ENCODE data around the gene IGFL2.
"Not testable (repeated sequence)": the region's sequence is repeated elsewhere in the genome, so short reads cannot be mapped to it uniquely, and the experiment has no call there.

IGFL2 gene

DNA sequence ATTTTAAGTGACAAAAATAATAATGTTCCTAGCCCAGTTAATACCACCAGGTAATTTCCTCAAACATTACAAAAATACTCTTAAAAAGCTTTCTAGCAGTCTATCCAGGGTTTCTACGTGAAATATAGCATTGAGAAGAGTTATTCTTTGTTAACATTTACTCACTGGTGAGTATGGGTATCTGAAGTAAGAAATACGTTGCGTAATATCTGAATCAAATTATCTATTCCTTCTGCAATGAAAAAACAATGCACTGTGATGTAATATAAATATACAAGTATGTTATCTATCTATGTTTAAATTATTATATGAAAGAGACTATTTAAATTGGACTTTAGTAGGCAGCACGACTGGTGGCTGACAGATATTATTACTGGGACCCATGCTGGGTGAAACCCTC, 5.7 kb upstream of the IGFL2 start:
- DNase-seq (ENCODE audit: low spot score): no peak

DNA sequence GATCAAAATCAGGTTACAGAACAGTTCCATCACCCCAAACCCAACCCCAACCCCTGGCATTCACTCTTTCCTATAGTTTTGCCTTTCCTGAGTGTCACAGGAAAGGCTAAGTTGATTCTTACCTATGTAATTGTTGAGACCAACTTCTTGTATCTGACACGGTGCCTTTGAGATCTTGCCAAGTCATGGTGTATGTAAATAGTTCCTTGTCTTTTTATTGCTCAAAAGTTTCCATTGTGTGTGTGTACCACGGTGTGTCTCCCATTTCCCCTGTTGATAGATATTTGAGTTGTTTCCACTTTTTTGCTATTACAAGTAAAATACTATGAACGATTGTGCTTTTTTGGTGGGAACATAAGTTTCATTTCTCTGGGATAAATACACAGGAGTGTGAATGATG, 3.3 kb upstream of the IGFL2 start:
- DNase-seq (ENCODE audit: low spot score): no peak

DNA sequence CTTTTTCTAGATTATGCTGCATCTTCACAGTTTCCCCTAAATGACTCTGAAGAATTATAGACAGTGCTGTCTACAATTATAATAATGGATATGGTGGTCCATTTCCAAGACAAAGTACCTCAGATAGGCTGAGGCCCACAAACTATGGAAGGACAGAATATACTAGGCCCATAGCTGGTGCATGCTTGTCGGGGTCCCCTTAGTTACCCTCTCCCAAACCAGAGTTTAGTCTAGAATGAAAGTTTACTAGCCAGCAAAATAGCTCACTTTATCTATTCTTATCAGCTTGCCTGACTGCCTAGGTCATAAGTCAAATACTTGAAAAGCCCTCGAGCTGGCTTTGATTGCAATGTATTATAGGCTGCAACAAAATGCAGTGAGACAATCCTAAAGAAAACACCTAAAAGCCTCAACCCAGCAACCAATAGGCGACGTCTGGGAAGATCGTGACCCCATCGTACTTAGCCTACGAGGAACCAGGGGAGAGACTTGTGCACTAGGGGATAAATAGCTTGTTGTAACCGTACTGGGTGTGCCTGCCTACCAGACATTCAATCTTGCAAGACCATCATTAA, 785 bp upstream of the IGFL2 start:
- DNase-seq (ENCODE audit: low spot score): no peak

DNA sequence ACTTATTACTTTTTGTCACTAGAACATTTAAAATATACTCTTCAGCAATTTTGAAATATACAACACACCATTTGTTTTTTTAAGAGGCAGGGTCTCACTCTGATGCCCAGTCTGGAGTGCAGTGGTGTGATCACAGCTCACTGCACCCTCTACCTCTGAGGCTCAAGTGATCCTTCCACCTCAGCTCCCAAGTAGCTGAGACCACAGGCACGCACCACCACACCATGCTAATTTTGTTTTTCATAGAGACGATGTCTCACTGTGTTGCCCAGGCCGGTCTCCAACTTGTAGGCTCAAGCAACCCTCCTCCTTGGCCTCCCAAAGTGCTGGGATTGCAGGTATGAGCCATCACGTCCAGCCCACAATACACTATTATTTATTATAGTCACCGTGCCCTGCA, 2.6 kb downstream of the IGFL2 start:
- DNase-seq (ENCODE audit: low spot score): no peak

DNA sequence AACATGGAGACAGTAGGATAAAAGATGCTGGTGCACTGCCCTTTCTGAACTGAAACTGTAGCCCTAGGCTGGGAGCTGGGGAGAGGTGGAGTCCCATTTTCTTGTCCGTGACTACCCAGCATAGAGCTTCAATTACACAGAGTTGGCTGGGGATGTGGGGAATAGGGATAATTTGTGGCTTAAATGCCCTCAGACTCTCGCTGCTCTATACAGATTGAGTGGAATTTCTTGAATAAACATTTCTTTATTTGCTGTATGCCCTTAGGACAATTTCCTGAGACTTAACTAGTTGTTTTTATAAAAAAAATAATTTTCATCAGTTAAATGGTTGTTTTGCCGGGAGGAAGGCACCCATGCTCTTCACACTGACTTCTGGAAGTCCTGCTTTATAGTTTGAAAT, 7.2 kb downstream of the IGFL2 start:
- no peak for DNase-seq (ENCODE audit: low spot score)

DNA sequence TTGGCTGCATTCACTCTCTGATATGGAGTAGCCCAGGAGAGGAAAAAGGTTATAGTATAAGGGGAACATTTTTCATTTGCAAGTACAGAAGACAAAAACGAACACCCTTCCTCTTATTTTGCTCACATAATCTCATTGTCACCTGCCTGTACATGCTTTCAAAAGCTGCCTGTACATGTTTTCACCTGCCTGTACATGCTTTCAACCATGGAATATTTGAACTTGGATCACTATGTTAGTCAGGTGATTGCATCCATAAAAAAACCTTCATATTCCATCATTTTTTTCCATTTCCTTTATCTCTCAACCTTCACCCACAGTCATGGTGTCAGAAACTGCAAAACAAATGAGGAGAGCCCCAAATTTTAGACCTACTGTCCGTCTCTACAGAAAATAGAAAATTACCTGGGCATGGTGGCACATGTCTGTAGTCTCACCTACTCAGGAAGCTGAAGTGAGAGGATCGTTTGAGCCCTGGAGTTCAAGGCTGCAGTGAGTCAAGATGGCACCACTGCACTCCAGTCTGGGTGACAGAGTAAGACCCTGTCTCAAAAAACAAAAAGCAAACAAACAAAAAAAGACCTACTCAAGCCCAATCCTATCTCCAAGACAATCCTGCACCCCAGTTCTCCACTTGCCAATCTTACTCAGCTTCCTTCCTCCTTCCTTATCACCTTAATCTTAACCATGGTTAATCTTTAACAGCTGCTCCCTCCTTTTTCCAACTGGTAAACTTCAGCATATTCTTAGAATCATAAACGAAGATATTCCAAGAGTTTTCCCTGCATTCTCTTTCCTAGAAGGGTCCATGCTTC, 11.6 kb downstream of the IGFL2 start:
- no peak for DNase-seq (ENCODE audit: low spot score)

DNA sequence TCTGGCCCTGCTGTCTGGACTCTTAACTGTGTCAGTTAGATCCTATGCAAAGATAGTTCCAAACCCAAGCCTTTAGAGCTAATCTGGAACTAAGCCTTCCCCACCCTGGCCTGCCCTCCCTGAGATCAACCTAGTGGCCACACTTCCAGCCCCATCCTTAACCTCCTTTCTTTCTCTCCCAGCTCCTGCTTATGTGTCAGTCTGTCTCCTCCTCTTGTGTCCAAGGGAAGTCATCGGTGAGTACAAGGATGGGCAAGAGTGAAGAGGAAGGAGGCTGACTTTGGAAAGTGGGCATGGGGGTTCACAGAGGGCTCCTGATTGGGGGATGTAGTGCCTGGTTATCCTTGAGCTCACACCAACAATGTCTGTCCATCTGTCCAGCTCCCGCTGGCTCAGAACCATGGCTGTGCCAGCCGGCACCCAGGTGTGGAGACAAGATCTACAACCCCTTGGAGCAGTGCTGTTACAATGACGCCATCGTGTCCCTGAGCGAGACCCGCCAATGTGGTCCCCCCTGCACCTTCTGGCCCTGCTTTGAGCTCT, 12.3 kb downstream of the IGFL2 start:
- no peak for DNase-seq (ENCODE audit: low spot score)

DNA sequence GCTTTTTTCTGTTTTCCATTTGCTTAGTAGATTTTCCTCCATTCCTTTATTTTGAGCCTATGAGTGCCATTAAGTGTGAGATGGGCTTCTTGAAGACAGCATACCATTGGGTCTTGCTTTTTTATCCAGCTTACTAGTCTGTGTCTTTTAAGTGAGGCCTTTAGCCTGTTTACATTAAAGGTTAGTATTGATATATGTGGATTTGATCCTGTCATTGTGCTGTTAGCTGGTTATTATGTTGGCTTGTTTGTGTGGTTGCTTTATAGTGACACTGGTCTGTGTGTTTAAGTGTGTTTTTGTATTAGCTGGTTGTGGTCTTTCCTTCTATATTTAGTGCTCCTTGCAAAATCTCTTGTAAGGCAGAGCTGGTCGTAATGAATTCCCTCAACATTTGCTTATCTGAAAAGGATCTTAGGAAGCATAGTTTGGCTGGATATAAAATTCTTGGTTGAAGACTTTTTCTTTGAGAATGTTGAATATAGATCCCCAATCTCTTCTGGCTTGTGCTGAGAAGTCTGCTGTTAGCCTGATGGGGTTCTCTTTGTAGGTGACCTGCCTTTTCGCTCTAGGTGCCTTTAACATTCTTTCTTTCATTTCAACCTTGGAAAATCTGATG, 13.7 kb downstream of the IGFL2 start:
- not testable (repeated sequence) for DNase-seq (ENCODE audit: low spot score)

DNA sequence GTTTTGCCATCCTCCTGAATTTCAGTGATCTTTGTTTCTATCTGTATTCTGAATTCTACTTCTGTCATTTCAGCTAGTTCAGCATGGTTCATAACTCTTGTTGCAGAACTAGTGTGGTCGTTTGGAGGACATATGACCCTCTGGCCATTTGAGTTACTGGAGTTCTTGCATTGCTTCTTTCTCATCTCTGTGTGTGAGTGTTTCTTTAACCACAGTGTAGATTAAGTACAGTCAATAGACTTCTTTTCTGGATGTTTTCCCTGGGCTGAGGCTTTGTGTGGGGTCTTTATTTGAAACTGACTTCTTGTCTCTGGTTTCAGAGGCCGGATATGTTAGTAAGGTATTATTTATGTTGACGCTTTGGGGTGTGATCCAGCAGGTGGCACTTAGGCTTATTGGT, 14.7 kb downstream of the IGFL2 start:
- no peak for DNase-seq (ENCODE audit: low spot score)

DNA sequence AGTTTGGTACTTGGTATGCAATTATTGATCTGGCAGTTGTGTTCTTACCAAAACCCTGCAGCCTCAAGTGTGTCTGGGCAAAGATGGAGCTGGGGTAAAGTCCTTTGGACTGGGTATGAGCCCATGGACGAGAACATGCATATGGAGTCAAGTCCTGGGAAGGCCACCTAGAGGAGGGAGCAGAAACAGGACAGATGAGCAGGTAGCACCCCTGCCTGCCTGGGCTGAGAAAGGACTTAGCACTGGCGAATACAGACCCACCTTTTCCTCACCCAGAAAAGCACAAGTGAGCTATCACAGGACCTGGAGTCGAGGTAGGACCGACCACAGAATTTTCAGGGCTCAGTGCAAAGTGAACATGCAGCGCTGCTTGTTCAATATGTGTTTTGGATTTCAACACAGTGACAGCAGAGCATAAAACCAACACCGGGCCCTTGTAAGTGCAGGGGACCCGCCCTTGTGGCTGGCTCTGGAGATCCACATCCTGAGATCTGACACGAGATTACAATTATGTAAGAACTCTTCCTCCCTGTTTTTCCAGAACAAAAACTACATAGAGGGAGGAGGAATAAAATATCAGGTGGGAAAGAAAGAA, 25.9 kb downstream of the IGFL2 start:
- no peak for DNase-seq (ENCODE audit: low spot score)

DNA sequence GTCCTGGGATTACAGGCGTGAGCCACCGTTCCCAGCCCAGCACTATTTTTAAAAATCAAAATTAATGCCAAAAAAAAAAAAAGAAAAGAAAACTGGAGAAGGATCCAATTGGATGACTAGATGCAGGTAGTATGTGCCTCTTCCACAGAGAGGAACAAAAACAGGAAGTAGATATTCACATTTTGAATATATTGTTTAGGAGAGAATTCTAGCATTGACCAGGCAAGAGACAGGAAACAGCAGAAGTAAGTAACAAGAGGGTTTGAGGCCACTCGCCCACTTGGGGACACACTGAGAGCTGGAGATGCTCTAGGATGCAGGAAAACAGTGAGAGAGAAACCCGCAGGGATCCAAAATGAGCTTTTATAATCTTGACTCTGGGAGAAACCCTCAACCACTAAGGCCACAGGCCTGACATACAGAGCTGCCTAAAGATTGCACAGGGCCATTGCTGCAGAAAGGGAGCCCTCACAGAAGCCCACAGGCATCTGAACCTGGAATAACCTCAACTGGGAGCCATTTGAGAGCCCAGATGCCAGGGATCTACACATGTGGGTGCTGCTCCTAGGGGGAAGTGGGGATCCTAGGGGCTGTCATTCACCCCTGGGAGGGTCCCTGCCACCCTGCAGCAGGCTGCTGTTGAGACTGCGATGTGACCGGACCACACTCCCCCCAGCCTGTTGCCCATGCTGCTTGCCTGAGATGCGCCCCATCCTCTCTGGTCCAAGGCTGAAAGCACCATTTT, 28.2 kb downstream of the IGFL2 start:
- DNase-seq (ENCODE audit: low spot score): no peak

DNA sequence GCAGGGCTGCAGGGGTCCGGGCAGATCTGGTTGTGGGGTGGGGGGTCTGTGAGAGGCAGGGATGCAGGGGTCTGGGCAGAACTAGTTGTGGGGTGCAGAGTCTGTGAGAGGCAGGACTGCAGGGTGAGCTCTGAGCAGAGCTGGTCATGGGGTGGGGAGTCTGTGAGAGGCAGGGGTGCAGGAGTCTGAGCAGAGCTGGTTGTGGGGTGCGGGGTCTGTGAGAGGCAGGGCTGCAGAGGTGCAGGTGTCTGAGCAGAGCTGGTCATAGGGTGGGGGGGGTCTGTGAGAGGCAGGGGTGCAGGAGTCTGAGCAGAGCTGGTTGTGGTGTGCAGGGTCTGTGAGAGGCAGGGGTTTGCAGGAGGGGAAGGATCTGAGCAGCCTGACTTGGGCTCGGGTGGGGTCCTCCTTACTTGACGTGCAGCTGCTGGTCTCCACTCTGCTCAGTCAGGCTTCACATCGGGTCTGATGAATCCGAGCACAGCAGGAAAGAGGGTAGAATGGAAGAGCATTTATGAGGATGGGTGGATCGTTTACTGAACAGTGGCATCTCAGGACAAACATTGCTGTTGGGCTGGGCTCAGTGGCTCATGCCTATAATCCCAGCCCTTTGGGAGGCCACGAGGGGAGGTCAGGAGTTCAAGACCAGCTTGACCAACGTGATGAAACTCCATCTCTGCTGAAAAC, 31.2 kb downstream of the IGFL2 start:
- no peak for DNase-seq (ENCODE audit: low spot score)

DNA sequence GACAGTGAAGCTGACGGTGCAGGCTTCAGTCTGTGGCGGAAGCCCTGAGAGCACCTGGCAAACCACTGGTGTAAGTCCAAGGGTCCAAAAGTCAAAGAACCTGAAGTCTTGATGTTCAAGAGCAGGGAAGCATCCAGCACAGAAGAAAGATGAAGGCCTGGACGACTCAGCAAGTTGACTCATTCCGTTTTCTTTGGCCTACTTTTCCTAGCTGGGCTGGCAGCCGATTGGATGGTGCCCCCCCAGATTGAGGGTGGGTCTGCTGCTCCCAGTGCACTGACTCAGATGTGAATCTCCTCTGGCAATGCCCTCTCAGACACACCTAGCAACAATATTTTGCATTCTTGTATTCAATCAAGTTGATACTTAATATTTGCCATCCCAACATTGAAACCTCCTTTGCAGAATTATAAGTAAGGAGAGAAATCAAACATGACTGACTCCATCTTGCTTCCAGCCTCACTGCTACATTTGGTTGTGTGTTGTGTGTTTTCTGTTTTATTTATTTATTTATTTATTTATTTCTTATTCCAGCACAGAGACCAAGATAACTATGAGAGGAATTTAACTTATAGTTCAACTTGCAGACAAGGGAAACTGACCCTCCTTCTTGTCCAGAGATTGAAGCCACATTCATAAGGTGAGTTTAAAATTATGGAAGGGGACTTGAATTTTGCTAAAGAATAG, 32.8 kb downstream of the IGFL2 start:
- DNase-seq (ENCODE audit: low spot score): no peak

DNA sequence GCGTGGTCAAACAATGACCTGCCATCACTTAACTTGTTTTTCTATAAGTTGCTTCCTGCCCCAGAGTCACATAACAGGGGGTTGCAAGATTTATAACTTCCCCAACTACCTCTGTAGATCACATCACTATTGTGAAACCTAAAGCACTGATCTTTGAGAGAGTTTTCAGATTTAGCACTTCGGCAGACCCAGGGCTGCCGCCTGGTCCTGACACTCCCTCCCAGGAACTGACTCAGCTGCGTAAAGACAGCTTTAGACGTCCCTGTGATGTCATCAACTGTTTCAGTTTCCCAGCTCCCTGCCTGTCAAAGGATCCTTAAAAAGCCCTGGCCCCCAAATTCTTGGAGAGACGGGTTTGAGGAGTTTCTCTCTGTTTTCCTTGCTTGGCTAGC, 33.3 kb downstream of the IGFL2 start:
- no peak for DNase-seq (ENCODE audit: low spot score)

DNA sequence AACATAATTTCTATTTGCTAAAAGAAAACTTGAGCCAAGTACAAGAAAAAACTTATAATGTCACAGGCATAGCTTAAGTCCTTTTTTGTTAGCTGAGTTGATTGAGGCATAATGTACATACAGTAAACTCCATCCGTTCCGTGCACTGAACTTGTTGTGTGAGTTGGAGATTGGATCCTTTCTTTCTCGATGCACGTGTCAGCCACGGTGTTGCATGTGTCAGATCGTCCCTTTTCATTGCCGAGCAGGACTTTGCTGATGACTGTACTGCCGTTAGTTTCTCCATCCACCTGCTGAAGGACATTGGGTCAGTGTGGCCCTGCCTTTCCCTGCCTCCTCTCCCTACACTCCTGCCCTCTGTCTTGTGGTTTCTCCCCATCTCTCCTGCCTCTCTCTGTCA, 34.4 kb downstream of the IGFL2 start:
- DNase-seq (ENCODE audit: low spot score): no peak

DNA sequence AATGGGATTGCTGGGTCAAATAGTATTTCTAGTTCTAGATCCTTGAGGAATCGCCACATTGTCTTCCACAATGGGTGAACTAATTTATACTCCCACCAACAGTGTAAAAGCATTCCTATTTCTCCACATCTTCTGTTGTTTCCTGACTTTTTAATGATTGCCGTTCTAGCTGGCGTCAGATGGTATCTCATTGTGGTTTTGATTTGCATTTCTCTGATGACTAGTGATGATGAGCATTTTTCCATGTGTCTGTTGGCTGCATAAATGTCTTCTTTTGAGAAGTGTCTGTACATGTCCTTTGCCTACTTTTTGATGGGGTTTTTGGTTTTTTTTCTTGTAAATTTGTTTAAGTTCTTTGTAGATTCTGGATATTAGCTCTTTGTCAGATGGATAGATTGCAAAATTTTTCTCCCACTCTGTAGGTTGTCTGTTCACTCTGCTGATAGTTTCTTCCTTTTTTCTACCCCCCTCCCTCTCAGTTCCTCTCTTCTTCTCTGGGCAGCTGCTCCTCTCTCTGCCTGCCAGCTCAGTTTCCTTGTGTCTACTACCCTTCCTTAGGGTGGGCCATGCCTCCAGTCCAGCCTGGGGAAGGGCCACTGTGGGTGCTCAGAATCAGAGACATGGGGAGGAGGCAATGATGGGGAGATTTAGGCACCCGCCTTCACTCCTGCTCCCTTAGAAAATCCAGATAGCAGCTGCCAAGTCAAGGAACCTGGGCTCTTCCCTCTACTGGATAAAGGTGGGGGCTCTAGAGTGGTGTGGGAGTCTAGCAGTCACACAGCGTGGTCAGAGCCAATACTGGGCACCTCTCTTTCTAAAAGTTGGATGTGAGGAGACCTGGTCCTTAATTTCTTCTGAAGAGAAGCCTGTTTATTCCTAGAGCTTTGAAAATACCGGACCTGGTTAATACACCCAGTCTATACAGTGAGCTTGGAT, 37.0 kb downstream of the IGFL2 start:
- DNase-seq (ENCODE audit: low spot score): not testable (repeated sequence)

DNA sequence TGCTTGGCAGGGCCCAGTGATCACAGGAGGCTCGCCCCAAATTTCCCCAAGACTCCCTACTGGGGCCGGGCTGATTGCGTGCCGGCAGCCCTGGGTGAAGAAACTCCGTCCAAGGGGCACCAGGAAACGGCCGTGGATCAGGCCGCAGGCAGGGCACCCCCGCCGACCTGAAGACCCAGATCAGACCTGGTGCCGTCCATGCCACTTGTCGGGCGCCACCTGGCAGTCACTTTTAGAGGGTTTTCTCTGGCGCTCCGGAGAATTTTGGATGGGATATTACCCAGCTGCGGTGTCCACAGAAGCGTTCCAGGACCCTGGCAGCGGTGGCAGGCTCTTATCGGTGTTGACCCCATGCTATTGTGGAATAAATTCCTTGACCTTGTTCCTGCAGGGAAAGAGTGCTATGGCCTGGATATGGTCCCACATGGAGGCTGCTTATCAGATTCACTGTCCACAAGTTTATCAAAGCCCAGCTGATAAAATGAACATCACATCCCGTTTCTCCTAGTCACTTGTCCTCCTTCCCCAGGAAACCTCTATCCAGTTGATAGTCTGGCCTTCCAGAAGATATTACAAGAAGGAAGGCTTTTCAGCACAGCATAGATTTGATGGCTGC, 38.2 kb downstream of the IGFL2 start:
- DNase-seq (ENCODE audit: low spot score): no peak

DNA sequence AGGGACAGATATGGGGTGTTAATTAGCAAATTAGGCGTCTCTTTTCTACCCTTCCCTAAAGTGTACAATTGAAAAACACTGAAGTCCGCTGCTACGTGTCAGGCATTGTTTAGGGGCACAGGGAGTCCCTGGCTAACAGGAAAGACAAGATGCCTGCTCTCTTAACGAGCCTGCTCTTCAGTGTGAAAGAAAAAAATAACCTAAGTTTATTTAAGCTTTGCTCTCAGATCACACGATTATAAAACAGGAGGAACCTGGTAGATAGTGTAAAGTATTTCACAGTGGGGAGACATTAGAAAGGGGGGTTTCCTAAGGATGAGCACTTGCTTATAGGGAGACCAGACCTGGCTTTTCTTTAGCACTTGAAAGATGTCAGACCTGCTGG, 38.7 kb downstream of the IGFL2 start:
- DNase-seq (ENCODE audit: low spot score): no peak

Measured in CD4-positive, alpha-beta T cell treated with Interleukin-15 for 4 hours (primary cell).